Stimulated activated CD8-positive, alpha-beta memory T cell treated with anti-CD3 and anti-CD28 coated beads, Interleukin-4, amount 100 ng/mL, for 1 hour (primary cell): Measurements from ENCODE around the gene CDK5RAP3.

ENCODE experiments used
- DNase-seq, 2 donors: peaks; one replicate each; pipeline ENCODE4 v3.0.0-alpha.2; 2020; ENCODE audit warnings: low read depth in 2 of 2, low spot score in 1 of 2

The CDK5RAP3 gene

DNA sequence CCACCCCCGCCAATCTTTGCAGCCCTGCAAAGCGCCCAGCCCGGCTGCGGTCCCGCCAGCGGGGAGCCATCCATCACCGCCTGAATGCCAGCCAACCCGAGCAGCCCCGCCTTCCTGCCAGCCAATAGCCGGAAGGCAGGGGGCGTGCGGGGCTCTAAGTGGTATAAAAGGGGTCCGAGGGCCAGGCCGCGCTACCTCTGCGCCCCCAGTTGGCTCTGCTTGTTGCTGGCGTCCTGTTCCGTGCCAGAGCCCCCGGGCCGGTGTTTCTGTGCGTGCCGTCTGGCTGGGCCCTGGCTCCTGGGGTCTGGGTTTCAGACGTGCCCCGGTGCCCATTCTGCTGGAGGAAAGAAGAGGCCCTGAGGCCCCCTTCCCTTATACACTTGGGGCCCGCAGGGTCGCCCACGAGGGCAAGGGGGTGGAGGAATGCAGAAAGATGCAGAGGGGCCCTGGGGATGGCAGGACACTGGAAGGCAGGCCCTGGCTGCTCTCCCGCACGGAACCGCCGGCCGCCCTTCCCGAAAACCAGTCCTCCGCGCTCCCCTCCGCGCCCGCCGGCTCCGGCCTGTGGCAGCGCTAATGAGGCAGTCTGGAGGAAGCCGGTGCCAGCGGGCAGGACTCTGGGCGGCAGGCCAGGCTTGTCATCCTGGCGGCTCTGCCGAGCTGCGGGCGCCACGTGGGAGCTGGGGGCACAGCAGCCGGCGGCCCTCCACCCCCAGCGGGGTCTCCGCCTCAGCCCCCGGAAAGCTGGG, 52.7 kb downstream of the CDK5RAP3 start:
- no peak for DNase-seq

DNA sequence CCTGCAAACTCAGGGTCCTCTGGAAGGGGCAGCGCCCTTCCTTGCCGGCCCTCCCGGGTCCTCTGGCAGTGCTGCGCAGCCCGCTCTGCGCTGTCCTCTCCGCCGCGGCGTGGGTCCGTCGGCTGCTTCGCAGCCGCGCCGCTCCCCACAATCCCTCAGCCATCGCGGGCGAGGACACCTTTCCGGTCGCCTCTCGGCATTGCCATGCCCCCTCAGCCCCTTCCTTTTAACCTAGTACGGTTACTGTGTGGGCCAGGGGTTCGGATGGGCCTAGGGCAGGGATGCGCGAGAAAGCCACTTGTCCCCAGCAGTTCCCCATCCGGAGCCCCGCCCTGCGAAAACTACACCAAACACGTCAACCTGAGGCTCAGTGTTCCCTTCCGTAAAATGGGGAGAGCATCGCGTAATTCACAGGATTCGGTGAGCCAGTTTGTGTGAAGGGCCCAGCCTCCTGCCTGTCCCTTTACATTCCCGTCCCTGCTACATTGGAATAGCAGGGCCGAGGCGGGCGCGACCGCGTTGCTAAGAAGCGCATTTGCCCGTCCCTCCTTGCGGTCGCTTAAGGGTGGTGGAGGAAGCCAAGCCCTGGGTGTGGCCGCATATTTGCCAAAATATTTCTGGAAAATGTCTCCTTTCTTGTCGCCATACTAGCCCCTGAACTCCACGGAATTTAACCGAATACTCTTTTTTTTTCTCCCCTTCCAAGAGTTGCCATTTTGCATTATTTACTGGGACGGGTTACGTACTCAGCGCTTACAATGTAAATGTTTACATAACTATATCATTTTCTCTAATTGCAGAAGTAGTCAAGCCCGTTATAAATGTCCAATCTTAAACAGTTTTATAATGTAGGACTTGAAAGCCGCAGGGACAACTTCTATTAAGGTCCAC, 53.5 kb downstream of the CDK5RAP3 start:
- DNase-seq: no peak

DNA sequence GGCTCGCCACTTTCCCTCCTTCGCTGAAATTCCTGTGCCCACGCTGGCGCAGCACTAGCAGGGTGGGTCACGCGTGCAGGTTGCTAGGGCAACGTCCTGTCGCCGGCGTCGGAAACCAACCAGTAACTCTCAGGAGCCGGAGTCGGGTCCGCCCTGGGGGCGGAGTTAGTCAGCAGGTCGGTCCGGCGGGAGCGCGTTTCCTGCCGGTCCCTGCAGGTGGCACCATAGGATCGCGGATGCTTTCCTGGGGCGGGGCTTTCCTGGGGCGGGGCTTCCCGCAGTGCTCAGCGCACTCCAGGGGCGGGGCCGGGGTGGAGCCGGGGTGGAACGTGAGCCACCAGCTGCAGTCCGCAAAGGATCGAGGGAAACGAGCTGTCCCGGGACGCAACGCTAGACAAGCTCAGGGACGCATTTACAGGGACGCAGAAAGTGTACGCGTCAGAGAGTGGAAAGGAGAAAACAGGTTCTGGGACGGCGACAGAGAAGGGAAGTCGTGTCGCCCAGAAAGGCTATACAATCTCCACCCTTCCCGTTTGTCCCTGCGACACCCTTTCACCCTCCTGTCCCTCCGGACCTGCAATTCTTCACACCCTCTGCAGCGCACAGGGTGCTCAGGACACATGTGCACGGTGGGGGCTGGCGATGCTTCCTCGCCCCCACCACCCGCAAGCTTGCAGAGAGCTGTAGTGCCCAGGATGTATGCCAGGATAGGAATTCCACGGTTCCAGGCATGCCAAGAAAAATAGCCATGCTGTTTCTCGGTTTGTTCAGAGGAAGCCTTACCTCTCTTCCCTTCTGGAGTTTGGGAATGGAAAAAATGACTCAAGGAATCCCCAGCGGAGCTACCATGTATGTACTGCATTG, 54.4 kb downstream of the CDK5RAP3 start:
- DNase-seq: peak; percentile 95 to 96

DNA sequence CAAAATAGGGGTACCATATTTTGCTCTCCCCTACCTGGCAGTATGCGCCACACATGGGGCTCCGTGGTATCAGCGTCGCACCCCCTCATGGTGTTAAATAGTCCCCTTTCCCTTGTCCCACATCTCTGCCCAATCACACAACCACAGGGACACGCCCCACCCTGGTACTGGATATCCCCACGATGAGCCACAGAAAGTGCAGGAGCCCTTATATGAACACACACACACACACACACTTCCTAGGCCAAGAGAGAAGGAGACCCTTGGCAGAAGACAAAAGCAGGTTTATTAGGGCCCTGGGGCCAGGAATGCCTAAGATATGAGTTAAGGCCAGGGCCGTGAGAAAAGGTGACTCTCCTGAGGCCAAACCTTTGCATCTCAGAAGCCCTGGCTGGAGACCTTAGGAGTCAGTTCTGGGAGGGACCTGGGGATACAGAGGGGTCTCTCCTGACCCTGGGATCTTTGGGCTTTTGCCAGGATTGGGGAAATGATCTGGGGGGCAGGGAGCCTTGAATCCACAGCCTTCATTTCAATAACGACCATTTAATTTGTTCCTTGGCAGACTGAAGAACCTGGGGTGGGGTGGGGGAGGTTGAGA, 55.1 kb downstream of the CDK5RAP3 start:
- DNase-seq: no peak

DNA sequence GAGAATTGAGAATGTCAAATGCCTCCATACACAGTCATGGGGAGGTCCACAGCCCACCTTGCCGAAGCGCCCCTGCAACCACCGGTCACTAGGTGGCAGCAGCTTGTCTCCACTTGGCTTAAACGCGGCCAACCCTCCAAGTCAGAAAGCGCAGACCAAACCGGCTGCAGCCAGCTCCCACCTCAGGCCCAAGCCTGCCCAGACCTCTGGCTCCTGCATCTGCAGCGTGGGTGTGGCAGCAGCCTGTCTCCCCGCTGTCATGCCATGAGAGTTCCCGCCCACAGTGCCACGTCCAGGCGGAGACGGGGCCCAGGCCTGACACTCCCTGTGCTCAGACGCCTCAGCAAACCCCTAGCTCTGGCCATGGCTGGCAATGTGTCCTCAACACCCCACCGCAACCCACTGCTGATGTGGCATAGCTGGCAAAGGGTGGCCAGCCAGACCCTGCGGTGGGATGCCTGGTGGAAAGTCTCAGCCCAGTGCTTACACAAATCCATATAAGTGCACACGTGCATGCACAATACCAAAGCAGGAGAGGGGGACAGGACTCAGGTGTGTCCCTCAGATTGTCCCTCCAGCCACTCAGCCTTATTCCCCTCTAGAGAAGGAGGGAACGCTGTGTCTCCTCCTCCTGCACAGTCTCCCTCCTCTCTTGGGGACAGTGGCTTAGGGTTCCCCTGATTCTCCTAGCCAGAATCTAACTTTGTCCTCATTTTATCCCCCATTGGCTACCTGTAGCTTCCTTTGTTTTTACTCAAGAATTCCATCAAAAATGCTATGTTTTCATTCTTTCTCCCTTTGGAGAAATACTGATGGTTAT, 55.8 kb downstream of the CDK5RAP3 start:
- DNase-seq: peak in 1 of 2 donors; percentile 50

DNA sequence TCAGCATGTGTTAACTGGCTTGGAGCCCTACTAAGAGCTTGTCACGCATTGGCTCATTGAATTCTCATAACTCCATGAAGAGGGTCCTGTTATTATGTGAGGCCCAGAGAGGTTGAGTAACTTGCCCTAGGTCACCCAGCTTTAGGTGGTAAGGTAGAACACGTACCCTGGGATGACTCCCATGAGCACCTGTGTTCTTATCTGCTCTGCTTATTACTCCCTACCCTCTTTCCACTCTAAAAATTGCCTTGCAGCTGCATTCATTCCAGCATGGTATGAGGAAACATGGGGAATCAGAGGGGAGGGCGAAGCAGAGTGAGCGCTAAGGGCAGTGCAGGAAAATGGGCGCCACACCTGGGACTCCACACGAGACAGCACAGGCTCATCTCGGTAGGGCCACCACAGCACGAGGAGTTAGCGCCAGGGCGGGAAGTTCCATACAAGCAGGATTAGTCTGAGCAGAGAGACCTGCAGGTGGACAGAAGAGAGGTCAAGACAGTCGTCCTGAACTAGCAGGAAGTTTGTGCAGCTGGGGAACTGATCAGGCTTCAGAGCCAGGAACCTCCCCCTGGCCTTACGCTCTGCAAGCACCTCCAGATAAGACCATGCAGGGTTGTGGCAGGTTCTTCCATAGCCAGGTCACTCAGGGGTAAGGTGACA, 56.5 kb downstream of the CDK5RAP3 start:
- no peak for DNase-seq

DNA sequence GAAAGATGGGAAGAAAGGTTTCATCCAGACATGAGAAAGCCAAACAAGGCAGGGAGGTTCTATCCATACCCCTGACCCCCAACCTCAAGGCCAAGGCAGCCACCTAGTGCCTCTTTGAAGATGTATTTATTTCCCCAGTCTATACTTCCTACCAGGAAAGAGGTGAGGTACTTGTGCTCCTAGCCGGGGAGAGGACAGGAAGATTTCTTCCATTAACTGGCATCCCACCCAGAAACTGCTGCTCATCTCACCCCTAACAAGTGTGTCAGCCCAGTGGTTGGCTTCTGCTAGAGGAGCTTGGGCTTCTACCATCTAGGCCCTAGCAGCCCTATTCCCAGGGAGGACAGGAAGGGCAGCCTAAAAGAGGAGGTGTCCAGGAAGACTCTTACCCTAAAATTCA, 57.8 kb downstream of the CDK5RAP3 start:
- no peak for DNase-seq

DNA sequence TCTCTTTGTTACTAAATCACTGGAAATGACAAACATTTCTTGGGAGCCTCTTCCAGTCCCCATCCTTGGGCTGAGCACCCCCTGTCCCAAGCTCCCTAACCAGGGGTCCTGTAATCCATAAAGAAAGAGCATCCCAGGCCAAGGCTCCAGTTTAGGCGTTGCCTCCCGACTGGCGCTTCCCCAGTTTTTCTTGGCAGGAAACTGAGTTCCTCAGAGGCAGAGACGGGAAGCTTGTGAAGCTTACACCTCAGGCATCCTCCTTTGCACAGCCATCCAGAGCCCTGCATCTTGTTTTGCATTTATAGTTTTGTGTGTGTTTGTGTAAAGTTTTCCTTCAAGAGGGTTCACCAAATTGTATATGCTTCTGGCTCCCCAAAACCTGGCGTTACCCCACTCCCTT, 59.6 kb downstream of the CDK5RAP3 start:
- DNase-seq: no peak
